ENCODE data around the gene KCNH5.

- no peak for TF ChIP-seq CTCF (IDR thresholded peaks at IDR 0.05)
- TF ChIP-seq POLR2AphosphoS5 (IDR thresholded peaks at IDR 0.05) = no peak
- no peak for TF ChIP-seq EP300 (IDR thresholded peaks at IDR 0.05)
- TF ChIP-seq POLR2A (IDR thresholded peaks at IDR 0.05; ENCODE audit: low read depth) = no peak
These were observed 198.1 kb downstream of the KCNH5 start for GRCh38 chr14:62847168-62847567.
